ENCODE measurements around the gene THSD4.

The THSD4 gene

GRCh38 chr15:71295603-71296314 is 180.5 kb downstream of the THSD4 start:
- no peak overlapping the region for H3K4me3 ChIP-seq (ENCODE audit: low read depth, low read length)
- TF ChIP-seq CTCF (IDR thresholded peaks at IDR 0.05; ENCODE audit: control insufficient read depth, extremely low read depth, insufficient read depth): no peak
- no peak for DNase-seq (ENCODE audit: low read depth)

DNA sequence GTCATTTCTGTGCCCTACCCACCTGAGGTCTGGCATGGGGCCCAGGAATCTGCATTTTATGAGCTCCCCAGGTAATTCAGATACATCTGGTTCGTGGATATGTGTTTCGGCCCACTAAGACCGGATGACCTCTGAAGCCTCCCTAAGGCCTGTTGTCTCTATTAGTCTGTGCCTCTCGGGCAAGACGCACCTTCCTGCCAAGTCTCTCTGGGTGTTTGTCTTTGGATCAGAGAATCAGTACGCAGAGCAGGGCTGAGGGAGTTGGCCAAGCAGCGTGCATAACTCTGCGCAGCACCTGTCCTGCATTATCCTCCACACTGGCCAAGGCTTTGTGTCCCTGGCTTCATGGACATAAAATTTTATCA is 181.0 kb downstream of the THSD4 start:
- DNase-seq (ENCODE audit: low read depth): no peak
- H3K4me3 ChIP-seq (ENCODE audit: low read depth, low read length): no peak overlapping the region

DNA sequence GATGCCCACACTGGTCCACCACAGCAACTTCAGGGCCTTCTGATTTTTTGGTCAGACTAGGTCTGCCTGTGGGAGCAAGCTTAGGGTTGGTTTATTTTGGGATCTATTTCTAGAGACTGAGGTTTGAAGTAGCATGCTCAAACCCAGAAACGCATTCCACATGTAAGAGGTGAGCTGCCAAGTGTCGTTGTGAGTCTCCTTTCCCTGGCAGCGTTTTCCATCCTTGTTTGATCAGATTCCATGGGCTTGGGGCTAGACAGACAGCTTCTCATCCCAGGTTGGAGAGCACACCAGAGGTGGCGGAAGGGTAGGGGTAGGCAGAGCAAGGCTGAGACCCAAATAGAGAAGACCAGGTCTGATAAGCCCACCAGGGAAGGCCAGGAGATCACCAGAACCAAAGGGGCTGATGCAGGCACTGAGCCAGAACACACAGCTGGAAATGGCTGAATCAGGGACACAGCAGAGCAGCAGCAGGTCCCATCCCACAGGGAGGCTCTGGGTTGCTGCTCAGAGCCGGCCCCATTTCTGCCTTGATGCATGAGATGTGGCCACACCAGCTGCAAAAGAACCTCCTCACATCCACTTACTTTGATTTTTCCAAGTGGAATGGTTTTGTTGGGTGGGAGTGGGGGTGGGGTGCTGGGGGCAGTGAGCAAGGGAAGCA is 186.8 kb downstream of the THSD4 start:
- no peak for TF ChIP-seq CTCF (IDR thresholded peaks at IDR 0.05; ENCODE audit: control insufficient read depth, extremely low read depth, insufficient read depth)
- DNase-seq (ENCODE audit: low read depth): no peak
- no peak overlapping the region for H3K4me3 ChIP-seq (ENCODE audit: low read depth, low read length)

More for the DNA sequence above, 181.0 kb downstream of the THSD4 start:
- TF ChIP-seq CTCF (IDR thresholded peaks at IDR 0.05; ENCODE audit: control insufficient read depth, extremely low read depth, insufficient read depth): no peak

GRCh38 chr15:71302861-71303410 is 187.7 kb downstream of the THSD4 start:
- no peak for DNase-seq (ENCODE audit: low read depth)

DNA sequence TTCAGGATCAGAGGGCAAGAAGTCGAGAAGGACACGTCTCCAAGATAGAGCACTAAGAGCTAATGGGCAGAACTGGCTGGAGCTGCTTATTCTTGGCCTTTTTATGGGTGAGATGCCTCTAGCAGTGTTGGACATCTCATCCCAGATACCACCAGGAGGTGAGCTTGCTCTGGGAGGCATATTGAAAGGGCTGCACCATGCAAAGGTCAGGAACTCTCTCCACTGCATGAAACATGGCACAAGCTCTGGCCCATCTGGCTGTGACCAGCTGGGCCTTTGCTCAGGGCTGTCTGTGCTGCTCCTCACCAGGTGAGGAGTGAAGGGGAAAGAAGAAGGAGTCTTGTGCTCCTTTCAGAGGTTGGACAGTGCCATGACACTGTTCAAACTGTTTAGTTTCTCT is 188.7 kb downstream of the THSD4 start:
- no peak for TF ChIP-seq CTCF (IDR thresholded peaks at IDR 0.05; ENCODE audit: control insufficient read depth, extremely low read depth, insufficient read depth)
- no peak for DNase-seq (ENCODE audit: low read depth)
- H3K4me3 ChIP-seq (ENCODE audit: low read depth, low read length): no peak overlapping the region

More at GRCh38 chr15:71302861-71303410, 187.7 kb downstream of the THSD4 start:
- no peak overlapping the region for H3K4me3 ChIP-seq (ENCODE audit: low read depth, low read length)
- TF ChIP-seq CTCF (IDR thresholded peaks at IDR 0.05; ENCODE audit: control insufficient read depth, extremely low read depth, insufficient read depth): no peak

- no peak for DNase-seq (ENCODE audit: low read depth)
- no peak for TF ChIP-seq CTCF (IDR thresholded peaks at IDR 0.05; ENCODE audit: control insufficient read depth, extremely low read depth, insufficient read depth)
- no peak overlapping the region for H3K4me3 ChIP-seq (ENCODE audit: low read depth, low read length)
Observed at GRCh38 chr15:71304681-71305080, 189.4 kb downstream of the THSD4 start.
